ENCODE data around the gene CLEC3B.

CLEC3B gene

DNA sequence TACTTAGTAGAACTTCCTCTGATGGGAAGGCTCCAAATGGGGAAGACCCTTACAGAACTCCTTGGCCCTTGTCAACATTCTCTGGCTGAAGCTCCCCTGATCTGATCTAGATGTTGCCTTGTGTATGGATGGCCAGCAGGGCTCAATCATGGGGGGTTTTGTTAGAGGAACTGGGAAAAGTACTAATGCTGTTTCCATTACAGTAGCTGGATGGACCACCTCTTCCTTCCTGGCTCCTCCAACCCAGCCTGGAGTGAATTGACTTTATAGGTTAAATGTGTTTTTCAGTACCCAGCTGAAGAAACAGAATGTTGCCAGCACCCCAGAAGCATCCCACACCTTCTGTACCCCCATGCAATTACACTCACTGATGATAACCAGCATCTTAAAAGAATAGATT, 22.7 kb upstream of the CLEC3B start:
- no peak for DNase-seq

GRCh38 chr3:45003859-45004258, 22.2 kb upstream of the CLEC3B start:
- DNase-seq, result no peak

GRCh38 chr3:45007091-45007490, 19.0 kb upstream of the CLEC3B start:
- DNase-seq, result no peak

- peak; percentile 43 for DNase-seq
Observed at GRCh38 chr3:45008117-45008516, 18.0 kb upstream of the CLEC3B start.

GRCh38 chr3:45009868-45010267, 16.2 kb upstream of the CLEC3B start:
- no peak for DNase-seq

GRCh38 chr3:45010811-45011333, 15.2 kb upstream of the CLEC3B start:
- peak; percentile 95 for DNase-seq

GRCh38 chr3:45011756-45012508, 14.2 kb upstream of the CLEC3B start:
- peak; percentile 98 for DNase-seq

DNA sequence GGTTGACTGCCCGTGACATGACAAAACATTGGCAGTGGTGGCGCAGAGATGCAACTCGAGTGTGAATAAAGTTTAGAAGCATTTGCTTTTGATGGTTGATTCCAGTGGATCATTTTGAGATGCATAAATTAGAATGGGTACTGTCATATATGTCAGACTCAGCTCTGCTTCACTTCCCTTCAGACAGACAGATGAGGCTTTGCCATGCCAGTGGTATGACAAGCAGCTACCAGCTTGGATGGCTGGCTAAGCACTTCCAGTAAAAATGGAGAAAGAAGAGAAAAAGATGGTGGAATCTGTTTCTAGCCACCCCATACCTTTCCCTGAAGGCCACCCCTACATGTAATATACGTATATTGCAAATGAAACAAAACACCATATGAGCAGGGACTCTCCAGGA, 13.5 kb upstream of the CLEC3B start:
- no peak for DNase-seq

DNA sequence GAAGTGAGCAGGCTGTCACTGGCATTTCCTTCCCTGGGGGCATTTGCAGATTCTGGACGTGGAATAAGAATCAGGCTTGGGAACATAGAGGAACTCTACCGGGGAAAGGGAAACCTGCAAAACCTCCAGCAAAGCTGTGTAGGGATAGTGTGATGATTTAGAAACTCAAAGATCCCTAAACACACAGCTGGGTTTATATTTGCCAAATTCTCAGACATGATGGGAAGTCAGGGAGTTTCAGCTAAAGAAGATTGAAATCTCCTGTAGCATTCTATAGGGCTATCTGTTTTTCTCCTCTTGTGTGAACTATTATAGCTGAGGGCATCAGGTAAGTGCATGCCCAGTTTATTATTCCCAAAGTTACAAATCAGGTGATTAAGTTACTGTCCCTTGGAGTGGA, 9.2 kb upstream of the CLEC3B start:
- no peak for DNase-seq

DNA sequence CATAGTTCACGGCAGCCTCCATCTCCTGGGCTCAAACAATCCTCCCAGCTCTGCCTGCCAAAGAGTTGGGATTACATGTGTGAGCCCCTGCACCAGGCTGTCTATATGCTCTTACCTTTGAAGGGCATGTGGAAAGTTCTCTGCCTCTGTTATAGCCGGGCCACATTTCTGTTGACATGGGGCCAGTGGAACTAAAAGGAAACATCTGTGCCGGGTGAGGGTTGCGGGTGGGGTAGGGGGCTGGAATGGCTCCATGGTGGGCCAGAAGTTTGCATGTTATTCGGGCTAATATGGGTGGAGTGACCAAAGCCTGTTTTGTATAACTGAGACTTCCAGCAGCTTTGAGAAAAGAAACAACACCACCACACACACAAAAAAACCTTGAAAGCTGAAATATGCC, 8.3 kb upstream of the CLEC3B start:
- DNase-seq, result peak; percentile 21

DNA sequence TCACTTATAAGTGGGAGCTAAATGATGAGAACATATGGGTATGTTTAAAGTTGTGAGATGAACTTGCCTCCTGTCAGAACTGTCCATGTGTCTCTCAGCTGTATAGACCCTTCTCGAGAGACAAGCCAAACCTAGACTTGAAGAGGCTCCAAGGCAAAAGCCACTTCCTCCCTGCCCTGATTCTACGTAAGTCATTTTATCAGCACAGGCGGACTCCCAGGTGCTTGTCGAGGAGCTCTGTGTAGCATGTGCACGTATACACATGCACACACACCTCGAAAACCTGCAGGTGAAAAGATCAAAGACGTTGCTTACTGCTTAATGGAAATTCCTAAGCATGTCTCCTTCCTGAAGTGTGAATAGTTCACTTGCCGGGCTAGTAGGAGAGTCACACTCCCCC, 5.6 kb upstream of the CLEC3B start:
- DNase-seq, result no peak

- DNase-seq, result no peak
Observed at GRCh38 chr3:45021524-45022297, 4.4 kb upstream of the CLEC3B start.

DNA sequence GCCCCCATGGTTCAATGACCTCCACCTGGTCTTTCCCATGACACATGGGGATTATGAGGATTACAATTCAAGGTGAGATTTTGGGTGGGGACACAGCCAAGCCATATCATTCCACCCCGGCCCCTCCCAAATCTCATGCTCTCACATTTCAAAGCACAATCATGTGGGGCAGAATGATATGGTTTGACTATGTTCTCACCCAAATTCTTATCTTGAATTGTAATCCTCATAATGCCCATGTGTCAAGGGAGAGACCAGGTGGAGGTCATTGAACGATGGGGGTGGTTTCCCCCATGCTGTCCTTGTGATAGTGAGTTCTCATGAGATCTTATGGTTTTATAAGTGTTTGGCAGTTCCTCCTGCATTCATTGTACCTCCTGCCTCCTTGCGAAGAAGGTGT, 2.4 kb upstream of the CLEC3B start:
- no peak for DNase-seq

- DNase-seq, result no peak
Observed at GRCh38 chr3:45024542-45025255, 1.4 kb upstream of the CLEC3B start.

DNA sequence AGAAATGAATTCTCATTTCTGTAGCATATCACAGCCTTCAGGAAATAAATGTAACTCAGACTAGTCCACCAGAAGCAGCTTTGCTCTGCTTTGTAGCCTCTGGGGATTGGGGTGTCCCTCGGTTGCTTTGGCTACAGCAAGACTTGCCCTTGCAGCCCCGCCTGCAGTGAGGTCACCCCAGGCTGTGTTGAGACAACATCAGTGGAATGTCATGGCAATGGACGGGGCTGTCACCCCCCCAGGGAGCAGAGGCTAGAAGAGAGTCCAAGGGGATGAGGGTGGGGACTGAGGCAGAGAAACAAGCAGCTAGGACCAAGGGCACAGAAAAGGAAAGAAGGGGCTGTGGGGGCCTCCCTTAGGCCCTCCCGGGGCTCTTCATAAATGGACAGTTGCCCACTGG, 854 bp downstream of the CLEC3B start:
- DNase-seq, result peak; percentile 88

DNA sequence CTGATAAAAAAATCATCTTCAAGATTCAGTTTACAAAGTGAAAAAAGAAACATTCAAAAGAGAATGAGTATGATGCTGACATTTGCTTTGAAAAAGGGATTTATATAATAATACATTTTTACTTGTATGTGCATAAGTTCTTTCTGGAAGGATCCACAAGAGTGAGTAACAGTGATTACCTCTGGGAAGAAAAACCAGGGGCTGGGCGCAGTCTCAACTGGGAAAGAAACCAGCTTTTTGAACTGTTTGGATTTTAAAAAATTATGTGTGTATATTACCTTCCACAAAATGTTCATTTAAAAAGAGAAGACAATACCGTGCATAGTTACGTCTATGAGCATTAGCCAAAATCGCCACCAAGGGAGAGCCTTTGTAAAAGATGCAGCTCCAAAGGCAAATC, 1.3 kb downstream of the CLEC3B start:
- no peak for DNase-seq

DNA sequence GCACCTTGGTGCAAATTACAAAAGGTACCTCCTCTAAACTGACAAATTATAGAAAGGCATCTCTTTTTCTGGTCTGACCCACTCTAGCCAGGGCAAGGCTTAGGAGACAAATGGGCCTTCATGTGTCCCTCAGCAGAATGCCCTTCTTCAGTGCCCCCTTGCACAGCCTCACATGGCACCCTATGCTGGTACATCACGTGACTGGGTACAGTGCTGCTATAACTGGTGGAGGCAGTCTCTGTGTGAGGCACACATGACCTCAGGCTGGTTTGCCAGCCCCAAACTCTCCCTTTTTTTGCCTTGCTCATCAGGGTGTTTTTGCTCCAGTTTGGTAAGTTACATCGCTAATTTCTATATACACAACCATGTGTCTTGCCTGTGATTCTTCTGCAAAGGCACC, 3.1 kb downstream of the CLEC3B start:
- no peak for DNase-seq

GRCh38 chr3:45029661-45030060, 3.6 kb downstream of the CLEC3B start:
- DNase-seq, result peak; percentile 87

- DNase-seq, result no peak
Observed at GRCh38 chr3:45031531-45031930, 5.4 kb downstream of the CLEC3B start.

DNA sequence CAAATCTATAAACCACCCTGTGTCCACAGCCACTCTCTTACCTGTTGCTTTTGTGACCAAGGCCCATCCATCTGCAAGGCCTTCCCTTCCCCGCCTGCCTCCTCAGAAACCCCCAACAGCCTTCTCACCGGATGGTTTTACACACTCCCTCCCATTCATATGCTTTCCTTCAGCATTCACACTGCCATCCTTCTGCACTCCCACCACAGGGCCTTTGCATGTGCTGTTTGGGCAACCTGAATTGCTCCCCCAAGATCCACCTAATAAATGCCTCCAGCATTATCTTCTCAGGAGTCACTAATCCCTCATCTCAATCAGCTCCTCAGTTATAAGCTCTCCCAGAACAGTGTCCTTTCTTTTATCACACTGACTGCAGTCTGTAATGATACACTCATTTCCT, 6.0 kb downstream of the CLEC3B start:
- DNase-seq, result no peak

- DNase-seq, result no peak
Observed at GRCh38 chr3:45033791-45034190, 7.7 kb downstream of the CLEC3B start.

DNA sequence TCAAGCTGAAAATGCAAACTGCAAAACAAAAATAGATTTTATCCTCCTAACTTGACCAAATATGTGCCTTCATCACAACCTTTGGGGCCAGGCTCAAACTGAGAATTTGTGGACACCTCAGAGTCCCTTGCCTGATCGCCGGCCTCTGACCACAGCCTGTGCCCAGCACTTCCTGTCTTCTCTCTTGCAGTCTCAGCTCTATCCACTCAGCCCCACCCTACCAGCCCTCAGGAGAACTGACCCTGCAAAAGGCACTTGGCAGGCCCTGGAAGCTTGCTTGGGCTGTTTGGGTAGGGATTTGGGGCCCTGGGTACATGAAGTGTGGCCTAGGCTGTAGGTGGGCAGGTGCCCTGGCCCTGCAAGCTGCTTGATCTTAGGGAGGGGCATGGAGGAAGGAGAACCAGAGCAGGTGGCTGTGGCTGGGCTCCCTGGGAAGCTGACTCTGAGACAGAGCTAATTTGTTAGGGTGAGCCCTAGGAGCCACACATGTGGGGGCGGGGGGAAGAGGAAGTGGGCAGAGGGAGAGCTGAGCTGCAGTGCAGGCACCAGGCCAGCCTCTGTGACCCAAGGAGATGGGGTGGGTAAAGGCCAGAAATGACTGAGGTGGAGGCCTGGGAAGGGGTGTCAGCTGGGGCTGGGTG, 8.6 kb downstream of the CLEC3B start:
- DNase-seq, result no peak
